ENCODE data around the gene PIP4K2A.

The PIP4K2A gene

DNA sequence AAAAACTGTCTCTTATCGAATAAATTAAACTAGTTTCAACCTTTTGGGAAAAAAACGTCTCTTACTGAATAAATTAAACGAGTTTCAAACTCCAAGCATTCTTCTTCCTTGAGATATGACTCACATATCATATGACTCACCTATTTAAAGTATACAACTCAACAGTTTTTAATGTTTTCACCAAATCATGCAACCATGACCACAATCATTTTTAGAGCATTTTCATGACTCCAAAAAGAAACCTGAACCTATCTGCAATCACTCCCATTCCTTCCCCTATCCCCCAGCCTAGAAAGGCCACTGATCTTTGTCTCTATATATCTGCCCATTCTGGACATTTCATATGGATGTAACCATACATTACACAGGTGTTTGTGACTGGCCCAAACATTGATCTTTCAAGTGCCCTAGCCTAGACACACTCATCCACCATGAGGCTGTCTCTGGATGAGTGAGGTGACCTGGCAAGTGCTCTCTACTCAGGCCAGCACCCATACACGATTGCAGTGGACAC lies 115.3 kb downstream of the PIP4K2A start:
- no peak for DNase-seq (ENCODE audit: low read depth, low spot score)

DNA sequence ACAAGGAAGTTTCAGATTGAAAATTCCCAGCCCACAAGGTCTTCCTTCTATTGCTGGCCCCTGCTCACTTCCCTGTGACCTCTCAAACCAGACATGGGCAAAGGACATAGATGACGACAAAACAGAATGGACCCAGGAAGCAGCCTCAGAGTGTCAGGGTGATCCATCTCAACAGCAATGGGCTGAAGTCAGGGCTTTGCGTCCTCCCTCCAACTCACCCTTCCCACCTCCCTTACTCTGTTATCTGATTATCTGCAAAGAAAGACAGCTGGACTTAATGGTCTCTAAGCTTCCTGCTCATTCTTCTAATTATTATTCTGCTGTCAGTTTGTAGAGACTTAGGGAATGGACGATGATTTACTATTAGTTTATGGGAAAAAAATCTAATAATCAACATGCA lies 115.9 kb downstream of the PIP4K2A start:
- no peak for DNase-seq (ENCODE audit: low read depth, low spot score)

DNA sequence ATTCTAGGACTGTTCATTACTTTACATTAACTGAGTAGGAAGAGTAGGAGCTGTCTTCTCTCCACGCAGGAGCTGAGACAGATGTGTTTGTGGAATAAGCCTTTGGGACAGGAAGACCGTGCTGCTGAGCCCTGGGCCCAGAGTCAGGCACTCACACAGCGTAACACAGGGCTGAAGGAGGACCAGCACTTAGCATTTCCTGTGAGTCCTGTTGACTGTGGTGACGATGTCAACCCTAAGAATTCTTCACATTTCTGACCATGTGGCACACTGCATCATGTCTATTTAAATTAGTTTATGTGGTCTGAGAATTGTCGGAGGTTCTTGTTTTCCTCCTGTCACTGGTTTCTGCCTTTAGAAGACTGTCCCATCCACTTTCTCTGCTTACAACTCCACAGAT lies 117.2 kb downstream of the PIP4K2A start:
- no peak for DNase-seq (ENCODE audit: low read depth, low spot score)

DNA sequence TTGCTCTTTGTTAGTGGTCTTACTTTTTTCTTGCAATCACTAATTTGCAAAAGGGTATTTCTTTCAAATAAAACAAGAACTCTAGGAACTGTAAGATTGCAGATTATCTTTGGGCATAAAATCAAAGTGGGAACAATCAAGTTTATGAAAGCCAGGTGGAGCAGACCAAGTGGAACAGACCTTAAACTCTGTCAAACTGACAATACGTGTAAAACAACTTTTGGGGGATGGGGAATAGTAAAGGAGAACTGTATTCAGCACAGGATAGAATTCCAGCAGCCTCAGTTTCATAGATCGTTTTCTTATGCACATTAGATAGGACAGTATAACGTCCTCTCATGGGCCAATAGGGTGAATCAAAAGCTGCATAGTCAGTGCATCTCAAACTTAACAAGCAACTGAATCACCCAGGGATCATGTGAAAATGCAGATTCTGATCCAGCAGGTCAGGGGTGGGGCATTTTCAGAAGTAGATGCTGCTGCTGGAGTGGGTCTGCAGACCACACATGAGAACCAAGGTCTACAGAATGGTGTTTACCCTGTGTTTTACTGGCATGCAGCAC lies 120.7 kb downstream of the PIP4K2A start:
- no peak for DNase-seq (ENCODE audit: low read depth, low spot score)

DNA sequence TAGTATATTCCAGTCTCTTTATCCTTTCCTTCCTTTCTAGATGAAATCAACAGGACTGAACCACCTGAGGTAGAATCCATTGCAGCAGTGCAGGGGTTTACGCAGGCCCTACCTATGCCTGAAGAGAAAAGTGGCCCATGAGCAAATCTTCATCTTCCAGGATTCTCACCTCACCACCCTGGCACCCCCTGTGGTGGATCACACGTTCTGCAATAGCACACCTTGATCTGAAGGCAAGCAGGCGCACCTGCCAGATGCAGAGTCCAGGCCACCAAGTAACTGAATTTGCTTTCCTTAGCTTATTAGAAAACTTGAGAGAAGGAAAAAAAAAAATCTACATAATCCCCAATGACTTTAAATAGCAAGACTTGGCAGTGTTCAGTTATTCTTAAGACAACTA lies 121.4 kb downstream of the PIP4K2A start:
- no peak for DNase-seq (ENCODE audit: low read depth, low spot score)

DNA sequence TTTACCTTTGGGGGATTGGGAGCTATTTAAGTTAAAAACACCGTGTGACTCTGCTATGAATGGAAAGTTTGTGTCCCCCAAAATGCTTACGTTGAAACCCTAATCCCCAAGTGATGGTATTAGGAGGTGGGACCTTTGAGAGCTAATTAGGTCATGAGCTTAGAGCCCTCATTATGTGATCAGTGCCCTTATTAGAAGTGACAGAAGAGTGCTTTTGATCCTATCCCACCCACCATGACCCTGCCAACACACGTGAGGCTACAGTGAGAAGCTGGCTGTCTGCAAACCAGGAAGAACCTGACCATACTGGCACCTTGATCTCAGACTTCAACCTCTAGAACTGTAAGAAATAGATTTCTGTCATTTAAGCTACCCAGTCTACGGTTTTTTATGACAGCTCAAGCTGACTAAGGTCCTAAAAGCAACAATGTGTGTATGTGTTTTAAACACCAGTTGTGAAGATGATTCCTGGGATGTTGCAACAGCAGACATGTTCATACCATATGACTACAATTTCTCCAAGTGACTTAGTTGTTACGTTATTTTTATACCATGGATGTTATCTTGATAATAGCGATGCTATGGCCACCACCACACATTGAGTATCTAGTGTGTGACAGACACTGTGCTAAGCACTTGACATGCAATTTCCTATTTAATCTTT lies 124.4 kb downstream of the PIP4K2A start:
- no peak for DNase-seq (ENCODE audit: low read depth, low spot score)

DNA sequence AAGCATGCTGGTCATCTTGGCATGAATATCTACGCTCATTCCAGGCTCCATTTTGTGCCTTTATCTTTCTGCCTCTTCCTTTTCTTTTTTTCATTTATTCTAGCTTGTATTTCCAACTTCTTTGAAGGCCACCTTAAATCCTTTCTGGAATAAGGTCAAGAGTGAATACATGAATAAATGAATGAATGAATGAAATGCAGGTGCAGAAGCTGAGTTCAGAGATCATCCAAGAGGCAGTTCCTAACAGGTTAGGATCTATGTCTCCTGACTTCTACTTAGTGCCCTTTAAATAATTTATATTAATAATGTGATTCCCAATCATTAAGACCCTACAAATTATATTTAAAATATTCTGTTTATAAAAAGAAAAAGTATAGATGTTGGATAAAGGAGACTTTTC lies 125.9 kb downstream of the PIP4K2A start:
- no peak for DNase-seq (ENCODE audit: low read depth, low spot score)

DNA sequence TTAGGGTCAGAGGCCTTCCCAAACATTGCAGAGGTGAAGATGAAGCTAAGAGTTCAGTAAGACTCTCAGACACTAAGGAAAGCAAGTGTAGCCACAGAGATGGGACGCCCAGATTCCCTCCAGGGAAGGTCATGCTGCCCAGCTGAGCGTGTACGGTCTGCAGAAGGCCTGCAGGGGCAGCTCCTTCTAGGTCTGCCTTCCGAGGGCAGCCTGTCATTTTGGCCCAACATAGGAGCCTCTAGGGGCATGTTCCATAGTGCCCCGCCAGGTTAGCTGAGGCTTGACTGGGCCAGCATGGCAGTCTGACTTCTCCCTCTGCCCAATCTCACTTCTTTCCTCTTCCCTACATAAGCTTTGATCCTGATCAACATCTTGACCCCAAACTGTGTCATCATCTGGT lies 130.7 kb downstream of the PIP4K2A start:
- DNase-seq (ENCODE audit: low read depth, low spot score) = no peak

DNA sequence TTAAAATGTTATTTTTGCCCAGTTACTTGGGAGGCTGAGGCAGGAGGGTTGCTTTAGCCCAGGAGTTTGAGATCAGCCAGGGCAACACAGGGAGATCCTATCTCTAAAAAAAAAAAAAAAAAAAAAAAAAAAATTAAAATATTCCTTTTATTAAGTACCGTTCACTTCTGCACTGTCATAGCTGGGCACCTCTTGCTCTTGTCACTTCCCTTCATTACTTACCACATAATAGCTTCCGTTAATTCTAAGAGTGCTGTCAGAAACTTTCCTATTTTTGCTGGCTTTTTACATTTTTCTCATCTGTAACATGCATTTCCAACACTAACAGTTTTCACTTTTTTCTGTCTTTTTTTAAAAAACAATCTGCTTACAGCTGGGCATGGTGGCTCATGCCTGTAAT lies 132.9 kb downstream of the PIP4K2A start:
- DNase-seq (ENCODE audit: low read depth, low spot score) = no peak

DNA sequence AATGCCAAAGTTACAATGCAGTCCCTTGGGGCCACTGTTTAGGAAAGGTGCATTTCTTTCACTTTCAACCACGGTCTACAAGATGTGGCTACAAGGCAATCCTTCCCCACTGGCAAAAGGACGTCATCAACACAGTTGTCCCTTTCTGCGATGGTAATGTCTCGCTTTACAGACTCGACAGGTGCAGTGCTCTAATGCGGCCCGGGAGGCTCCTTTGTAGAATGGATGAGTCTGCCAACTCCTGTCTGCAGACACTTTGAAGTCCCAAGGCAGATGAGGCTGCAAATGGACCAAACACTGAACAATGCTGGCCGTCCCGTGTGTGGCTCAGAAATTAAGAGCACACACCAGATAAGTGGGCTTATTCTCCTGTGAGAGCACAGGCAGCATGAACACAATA lies 133.7 kb downstream of the PIP4K2A start:
- no peak for DNase-seq (ENCODE audit: low read depth, low spot score)

DNA sequence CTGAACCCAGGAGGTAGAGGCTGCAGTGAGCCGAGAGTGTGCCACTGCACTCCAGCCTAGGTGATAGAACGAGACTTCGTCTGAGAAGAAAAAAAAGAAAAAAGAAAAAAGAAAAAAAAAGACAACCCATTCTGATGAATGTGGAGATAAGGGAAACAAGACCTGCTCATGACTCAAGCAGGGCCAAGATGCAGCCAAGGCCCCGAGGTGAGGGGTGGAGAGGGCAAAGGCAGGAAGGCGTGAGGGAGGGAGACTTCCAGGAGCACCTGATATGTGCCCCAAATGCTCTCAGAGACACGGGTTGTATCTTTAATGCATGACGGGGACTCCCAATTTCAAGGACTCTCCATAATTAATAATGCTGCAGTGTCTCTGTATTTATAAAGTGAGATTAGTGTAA lies 134.6 kb downstream of the PIP4K2A start:
- DNase-seq (ENCODE audit: low read depth, low spot score) = no peak

DNA sequence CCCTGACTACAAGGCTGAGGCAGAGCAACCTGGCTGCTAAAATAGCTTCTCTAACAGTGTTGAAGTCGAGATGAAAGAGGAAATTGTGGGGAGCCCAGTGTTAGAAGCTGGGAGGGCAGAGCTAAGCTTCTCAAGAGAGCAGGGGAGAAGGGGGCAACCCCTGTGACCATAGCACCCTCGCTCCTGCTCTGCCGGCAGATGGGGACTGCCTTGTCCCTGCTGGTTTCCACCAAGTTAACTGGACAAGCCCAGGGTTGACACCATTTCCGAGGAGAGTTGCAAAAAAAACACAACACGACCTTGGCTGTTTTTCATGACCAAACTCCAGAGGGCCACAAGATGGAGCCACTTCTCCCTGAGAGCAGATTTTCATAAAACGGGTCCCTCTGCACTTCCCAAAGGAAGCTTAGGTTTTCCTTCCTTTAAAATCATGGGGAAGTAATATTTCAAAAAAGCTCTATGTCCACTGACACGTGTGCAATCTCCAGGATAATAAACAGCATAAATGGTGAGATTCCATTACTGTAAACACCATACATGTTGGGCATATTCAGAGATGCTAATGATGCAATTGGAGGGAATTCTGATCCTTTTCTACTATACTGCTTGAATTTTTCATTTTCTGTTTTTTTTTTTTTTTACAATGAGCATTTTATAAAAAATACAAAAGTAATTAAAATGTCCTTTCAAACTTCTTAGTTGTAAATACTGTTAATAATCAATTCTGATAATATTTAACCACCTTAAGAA lies 140.4 kb downstream of the PIP4K2A start:
- DNase-seq (ENCODE audit: low read depth, low spot score) = no peak

DNA sequence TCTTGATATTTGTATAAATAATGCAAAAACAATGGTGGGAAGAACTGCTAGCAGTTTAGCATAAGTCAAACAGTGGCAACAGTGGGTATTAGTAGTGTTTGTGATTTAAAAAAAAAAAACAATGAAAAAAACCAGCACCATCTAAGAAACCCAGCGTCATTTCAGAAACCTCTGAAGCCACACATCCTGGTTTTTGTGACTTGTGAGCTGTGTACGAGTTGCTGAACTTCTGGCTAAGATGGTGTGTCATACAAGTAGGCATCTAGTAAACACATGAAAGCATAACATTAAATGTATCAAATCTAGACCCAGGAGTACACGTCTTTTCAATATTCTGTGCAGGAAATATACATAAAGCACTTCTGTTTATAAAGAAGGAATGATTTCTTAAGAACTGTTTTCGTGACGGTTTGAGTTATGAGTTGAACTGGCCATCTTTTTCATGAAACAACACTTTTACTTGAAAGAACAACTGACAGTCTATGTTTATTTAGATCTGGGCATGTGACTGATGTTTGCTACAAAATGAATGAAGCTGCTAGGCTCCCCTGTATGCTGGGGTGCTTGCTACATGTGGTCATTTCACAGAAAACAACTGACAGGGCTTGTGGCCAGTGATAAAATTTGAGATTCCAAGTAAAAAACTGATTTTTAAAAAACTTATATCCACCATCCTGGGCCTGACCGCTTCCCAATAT lies 143.5 kb downstream of the PIP4K2A start:
- DNase-seq (ENCODE audit: low read depth, low spot score) = no peak

DNA sequence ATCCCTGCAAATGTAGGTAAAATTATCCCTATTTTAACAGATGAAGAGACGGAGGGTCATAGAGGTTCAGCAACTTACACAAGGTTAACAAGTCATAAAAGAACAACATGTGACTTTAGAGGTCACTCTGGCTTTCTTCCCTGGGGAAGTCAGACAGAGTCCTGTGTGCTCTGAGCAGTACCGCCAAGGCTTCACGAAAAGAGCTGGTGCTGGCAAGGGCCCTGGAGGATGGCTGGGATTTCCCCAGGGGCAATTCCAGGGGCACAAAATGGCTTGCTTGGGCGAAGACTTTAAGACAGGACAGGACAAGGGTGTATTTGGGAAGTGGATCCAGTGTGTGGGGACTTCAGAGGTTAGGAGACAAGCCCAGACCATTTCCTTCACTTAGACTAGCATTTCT lies 144.1 kb downstream of the PIP4K2A start:
- no peak for DNase-seq (ENCODE audit: low read depth, low spot score)

DNA sequence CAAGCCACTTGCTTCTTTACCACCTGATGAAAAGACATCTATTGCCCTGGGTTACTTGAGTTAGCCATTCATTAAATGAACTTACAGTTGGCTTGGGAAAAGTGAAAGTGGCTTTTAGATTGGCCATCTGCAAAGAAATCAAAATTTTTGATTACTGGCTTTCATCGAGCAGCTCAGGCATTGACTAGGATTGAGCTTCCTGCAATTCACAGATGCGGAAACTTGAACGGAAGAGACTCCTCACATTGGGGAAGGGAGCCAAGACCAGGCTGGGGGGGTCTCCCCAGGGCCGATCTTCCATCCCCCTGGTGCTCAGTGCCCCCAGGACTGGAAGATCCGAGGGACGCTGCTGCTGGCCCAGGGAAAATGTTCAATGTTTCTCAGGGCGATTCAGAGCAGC lies 145.4 kb downstream of the PIP4K2A start:
- DNase-seq (ENCODE audit: low read depth, low spot score) = no peak

DNA sequence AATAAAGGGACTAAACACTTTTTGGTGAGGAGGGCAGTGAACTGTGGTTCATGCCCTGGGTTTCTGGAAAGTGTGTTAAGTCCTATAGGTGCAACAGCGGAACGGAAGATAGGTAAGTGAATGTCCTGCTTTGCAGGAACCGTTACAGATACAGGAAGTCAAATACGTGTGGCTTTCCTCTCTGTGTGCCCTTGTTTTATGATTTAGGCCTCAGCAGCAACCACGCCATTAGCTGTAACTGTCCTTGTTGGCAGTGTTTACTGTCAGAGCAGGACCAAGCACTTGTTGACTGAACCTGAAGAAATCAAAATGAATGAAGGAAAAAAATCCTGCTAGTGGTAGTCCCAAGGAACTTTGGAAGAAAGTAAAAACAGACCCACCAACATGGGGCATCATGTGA lies 150.3 kb downstream of the PIP4K2A start:
- DNase-seq (ENCODE audit: low read depth, low spot score) = no peak

DNA sequence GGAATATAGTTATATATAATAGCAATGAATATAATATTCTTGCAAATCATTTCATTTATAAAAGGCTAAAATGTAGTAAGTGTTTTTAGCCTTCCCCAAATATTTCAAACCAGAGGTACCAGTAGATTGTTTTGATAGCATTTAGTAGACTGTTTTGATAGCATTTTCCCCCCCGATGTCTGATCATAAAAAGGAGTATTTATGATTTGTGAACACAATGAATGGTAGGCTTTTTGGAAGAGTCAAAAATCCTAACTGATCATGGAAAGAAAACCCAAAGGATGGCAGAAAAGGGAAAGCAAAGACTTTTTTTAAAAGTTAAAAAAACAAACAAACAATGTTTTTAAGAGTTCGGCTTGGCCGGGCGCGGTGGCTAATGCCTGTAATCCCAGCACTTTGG lies 152.5 kb downstream of the PIP4K2A start:
- DNase-seq (ENCODE audit: low read depth, low spot score) = no peak

DNA sequence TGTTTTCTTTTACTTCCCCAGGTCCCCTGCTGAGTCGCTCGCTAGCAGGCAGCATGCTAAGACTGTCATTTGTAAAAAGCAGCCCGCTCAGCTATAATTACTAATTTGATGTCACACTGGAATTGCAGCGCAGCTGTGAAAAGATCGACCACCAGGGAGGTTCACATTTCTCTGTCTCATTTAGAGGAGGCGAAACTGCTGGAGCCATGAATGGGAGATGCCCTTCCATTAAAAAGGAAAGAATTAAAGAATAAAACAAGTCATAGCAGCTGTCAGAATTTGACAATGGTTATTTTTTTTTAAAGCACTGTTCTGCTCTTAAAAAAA lies 153.5 kb downstream of the PIP4K2A start:
- no peak for DNase-seq (ENCODE audit: low read depth, low spot score)

DNA sequence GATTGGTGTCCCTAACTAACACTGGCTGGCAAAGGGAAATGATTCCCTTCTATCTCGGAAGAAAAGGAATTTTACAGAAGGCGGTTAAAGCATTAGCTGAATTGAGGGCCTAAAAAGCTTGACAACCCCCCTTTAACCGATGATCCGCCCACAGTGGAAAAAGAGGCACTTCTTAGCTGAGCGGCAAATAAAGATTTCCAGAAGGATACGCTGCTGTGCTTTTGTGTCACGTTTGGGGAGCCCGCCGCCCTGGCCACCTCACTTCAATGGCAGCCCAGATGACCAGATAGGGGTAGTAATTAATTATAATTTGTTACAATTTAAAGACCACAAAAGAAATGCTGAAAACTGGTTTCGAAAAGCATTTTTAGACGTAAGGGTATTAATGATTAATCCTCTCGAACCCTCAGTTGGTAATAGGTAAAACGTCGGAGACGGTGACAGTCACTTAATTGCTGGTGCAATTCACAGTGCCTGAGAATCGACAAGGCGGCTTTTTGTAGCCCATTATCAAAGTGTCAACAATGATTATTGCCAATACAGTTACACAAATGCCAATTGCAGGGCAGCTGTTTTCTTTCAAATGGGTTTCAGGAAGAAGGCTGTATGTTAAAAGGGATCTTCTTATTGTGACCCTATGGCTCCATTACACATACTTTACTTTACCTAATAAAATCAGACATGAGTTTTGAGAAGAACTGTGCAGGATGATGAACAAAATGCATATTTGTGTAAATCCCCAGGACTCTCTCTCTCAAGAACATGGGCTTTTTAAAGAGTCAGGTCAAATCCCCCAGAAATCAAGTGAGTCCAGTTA lies 154.1 kb downstream of the PIP4K2A start:
- no peak for DNase-seq (ENCODE audit: low read depth, low spot score)

DNA sequence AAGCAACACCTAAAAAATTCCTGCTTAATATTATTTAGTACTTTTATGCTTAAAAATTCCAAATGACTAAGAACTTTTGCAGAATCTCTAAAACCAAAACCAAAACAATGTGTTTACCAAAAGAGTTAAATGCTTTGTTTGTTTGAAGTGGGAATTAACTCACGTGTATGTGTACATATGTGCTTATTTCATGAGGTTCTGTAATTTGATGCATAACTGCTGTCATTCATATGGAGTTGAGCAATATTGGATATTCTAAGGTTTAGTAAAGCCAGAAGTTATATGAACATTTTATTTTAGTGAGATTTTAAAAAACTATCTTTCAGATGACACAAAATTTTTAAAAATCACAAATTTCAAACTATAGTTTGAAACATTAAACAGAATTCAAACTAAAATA lies 157.1 kb downstream of the PIP4K2A start:
- no peak for DNase-seq (ENCODE audit: low read depth, low spot score)

DNA sequence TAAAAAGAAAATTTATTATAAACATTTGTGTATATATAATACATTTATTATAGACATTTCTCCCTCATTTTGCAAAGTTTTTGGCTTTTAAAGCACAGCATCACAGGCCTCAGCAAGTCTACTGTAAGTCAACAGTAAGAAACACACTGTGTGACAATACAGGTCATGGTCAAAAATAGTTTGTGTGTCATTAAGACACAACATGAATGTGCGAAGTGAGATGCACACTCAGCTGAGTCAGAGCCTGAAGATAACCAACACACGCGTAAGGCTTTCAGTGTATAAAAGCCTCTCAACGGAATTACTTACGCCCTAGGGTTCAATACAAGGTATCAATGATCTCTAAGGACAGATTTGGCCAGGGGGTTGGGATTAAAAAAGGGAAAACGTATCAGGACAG lies 157.6 kb downstream of the PIP4K2A start:
- no peak for DNase-seq (ENCODE audit: low read depth, low spot score)

All from brain pericyte (primary cell).